Common myeloid progenitor, CD34-positive (primary cell): ENCODE measurements around the gene PROCA1.
A peak's percentile ranks its signal among the peaks of the same experiment; 100 is the strongest.
"Not testable (repeated sequence)": the region's sequence is repeated elsewhere in the genome, so short reads cannot be mapped to it uniquely, and the experiment has no call there.

Experiments
- CTCF ChIA-PET: fragments of 350-600 bp; sonication (Branson Sonifier 250); formaldehyde crosslinking; loops from one replicate; lab custom pipeline; 2021; ENCODE audit warnings: antibody characterized with exemption; lab: Charles Lee
- POLR2A ChIA-PET: fragments of 350-600 bp; sonication (Branson Sonifier 250); formaldehyde crosslinking; loops from one replicate; lab custom pipeline; 2021; ENCODE audit warnings: antibody characterized with exemption; lab: Charles Lee
- DNase-seq, 3 donors: peaks; one replicate each; pipeline versions ENCODE4 v3.0.0 to v3.0.0-alpha.2; 2013
- H3K27ac ChIP-seq, 2 experiments: 1 replicate in 1 of 2; 2 replicates in 1 of 2; pipeline ENCODE4 v1.7.0; 2013; ENCODE audit warnings: inconsistent platforms in 2 of 2, low read length in 2 of 2, mild to moderate bottlenecking in 2 of 2, low read depth in 1 of 2, moderate library complexity in 1 of 2; ENCODE audit not compliant: severe bottlenecking in 2 of 2, insufficient read depth in 1 of 2, poor library complexity in 1 of 2
- H3K27me3 ChIP-seq, 5 experiments: replicated peaks in 2 of 5; 1 replicate in 3 of 5; 2 replicates in 2 of 5; pipeline versions ENCODE4 v1.6.1 to v1.7.0; 2013; ENCODE audit warnings: low read length in 4 of 5, mild to moderate bottlenecking in 2 of 5, moderate library complexity in 2 of 5, inconsistent platforms in 1 of 5; ENCODE audit not compliant: insufficient read depth in 5 of 5, control insufficient read depth in 4 of 5
- H3K36me3 ChIP-seq, 4 experiments: 1 replicate in 2 of 4; 2 replicates in 2 of 4; pipeline versions ENCODE4 v1.6.1 to v1.7.0; 2013; ENCODE audit warnings: low read length in 3 of 4, control low read depth in 1 of 4, mild to moderate bottlenecking in 1 of 4; ENCODE audit not compliant: control insufficient read depth in 4 of 4, insufficient read depth in 4 of 4
- H3K4me1 ChIP-seq, 4 experiments: 1 replicate in 3 of 4; 2 replicates in 1 of 4; pipeline versions ENCODE4 v1.6.1 to v1.7.1; 2013; ENCODE audit warnings: low read length in 3 of 4, mild to moderate bottlenecking in 3 of 4, control low read depth in 1 of 4, inconsistent platforms in 1 of 4, moderate library complexity in 1 of 4; ENCODE audit not compliant: control insufficient read depth in 4 of 4, insufficient read depth in 4 of 4; ENCODE audit errors: control extremely low read depth in 1 of 4
- H3K4me3 ChIP-seq, 7 experiments: 1 replicate in 4 of 7; 2 replicates in 3 of 7; pipeline versions ENCODE4 v1.5.1 to v1.7.0; 2013; ENCODE audit warnings: mild to moderate bottlenecking in 7 of 7, low read length in 6 of 7, moderate library complexity in 6 of 7, inconsistent platforms in 2 of 7, low read depth in 2 of 7, control low read depth in 1 of 7; ENCODE audit not compliant: insufficient read depth in 4 of 7, control insufficient read depth in 1 of 7; ENCODE audit errors: extremely low read depth in 1 of 7
- H3K9me3 ChIP-seq, 5 experiments: 1 replicate in 4 of 5; 2 replicates in 1 of 5; pipeline versions ENCODE4 v1.6.1 to v1.7.1; 2013; ENCODE audit warnings: low read length in 4 of 5, mild to moderate bottlenecking in 2 of 5, inconsistent platforms in 1 of 5, low read depth in 1 of 5, moderate library complexity in 1 of 5; ENCODE audit not compliant: control insufficient read depth in 4 of 5, insufficient read depth in 2 of 5; ENCODE audit errors: control extremely low read depth in 1 of 5
- WGBS: methylation state at CpG from one replicate; pipeline ENCODE4 v1.1.5; 2013; ENCODE audit not compliant: insufficient coverage; 5-methylcytosine and 5-hydroxymethylcytosine counted together

PROCA1 gene

DNA sequence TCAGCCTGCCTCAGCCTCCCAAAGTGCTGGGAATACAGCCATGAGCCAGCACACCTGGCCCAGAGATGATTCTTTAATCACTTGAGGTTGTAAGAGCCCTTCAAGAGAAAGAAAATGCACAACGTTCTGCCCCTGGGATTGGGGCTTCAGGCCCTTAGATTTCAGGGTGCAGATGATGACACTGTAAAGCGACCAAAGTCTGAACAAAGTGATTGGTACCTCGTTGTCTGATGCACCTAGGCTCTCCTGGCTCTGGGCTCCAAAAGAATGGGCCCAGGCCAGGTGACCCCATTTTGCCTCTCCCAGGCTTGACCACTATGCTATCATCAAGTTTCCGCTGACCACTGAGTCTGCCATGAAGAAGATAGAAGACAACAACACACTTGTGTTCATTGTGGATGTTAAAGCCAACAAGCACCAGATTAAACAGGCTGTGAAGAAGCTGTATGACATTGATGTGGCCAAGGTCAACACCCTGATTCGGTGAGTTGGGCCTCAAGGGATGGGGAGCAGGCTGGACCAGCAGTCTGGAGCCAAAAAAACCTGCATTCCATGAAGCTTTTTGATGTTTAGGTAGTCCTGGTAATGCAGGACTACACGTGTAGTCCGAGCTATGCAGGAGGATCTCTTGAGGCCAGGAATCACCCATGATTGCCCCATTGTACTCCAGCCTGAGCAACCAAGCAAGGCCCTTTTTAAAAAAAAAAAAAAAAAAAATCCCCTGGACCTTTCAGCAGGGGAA lies 10.9 kb upstream of the PROCA1 start:
- Histone ChIP-seq H3K36me3 (peaks cover 8 to 50% (median 34%) of the 10 kb centered on the region in 4 experiments), H3K4me3 (peak overlapping the region in 1 of 7 experiments; percentile 44), H3K9me3 (no peaks in the 10 kb centered on the region), H3K27ac (no peak overlapping the region), H3K4me1 (peaks cover 13 to 69% (median 61%) of the 10 kb centered on the region in 4 experiments), H3K27me3 (no peaks in the 10 kb centered on the region)
- POLR2A ChIA-PET: no interaction called here
- 87% methylated on average over 4 of the region's 7 CpGs for WGBS
- CTCF ChIA-PET: interaction anchor here (1.9 to 17.9 kb wide), 3 partner anchors 11 to 40 kb away, joined by 9 to 507 read pairs (median 84); partner anchors contain the start of genes PROCA1 and TRAF4
- DNase-seq: no peak

DNA sequence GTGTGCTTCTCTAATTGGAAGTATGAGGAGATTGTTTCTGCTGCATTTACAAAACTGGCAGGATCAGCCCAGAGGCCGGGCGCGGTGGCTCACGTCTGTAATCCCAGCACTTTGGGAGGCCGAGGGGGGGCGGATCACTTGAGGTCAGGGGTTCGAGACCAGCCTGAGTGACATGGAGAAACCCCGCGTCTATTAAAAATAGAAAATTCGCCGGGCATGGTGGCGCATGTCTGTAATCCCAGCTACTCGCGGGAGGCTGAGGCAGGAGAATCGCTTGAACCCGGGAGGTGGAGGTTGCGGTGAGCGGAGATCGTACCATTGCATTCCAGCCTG lies 9.3 kb upstream of the PROCA1 start:
- Histone ChIP-seq H3K27ac (peak overlapping the region; percentile 15 to 91), H3K4me1 (peaks cover 13 to 67% (median 62%) of the 10 kb centered on the region in 4 experiments), H3K36me3 (peaks cover 8 to 50% (median 34%) of the 10 kb centered on the region in 4 experiments), H3K4me3 (peak overlapping the region; percentile 79 to 98 (median 91))
- ChIA-PET POLR2A (interaction anchor here (2.4 kb wide), 1 partner anchor 10 kb away, joined by 12 read pairs; the partner anchor contains the start of gene PROCA1), CTCF (interaction anchor here (0.6 to 17.9 kb wide), 5 partner anchors 9 to 66 kb away, joined by 3 to 507 read pairs (median 9); partner anchors contain the start of genes PROCA1 and TRAF4)
- H3K9me3 ChIP-seq, H3K27me3 ChIP-seq, DNase-seq: not testable (repeated sequence)
- WGBS: 52% methylated on average over 16 of the region's 19 CpGs

DNA sequence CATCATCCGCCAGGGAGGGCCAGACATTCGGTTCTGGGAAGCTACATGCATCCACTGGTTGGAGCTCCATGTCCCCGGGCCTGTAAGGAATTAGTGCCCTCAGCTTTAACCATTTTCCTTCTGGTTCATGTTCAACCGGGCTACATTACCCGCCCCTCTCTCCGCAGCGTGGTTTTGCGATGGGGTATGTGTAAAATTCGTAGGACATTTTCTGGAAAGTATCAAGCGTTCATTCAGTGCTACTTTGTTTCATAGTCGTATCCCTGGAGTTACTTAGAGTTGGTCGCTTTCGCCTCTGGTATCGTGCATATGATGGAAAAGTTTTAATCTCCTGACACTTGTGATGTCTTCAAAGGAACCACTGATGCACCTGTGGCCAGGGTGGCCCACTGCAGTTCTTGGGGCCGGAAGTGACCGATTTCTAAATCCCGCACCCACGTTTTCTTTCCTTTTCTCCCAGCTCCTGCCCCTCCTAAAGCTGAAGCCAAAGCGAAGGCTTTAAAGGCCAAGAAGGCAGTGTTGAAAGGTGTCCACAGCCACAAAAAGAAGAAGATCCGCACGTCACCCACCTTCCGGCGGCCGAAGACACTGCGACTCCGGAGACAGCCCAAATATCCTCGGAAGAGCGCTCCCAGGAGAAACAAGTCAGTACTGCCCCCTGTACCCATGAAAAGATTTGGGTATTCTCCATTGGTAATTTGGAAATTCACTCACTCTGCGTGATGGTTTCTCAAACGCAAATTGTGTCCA lies 8.7 kb upstream of the PROCA1 start:
- Histone ChIP-seq H3K9me3 (no peaks in the 10 kb centered on the region), H3K27ac (peak overlapping the region; percentile 83 to 91), H3K27me3 (no peaks in the 10 kb centered on the region), H3K4me1 (peaks cover 13 to 62% (median 58%) of the 10 kb centered on the region in 4 experiments), H3K36me3 (peaks cover 8 to 54% (median 39%) of the 10 kb centered on the region in 4 experiments), H3K4me3 (peak overlapping the region; percentile 79 to 98 (median 91))
- no peak for DNase-seq
- CTCF ChIA-PET: interaction anchor here (0.6 to 17.9 kb wide), 7 partner anchors 8 to 73 kb away, joined by 3 to 507 read pairs (median 7); partner anchors contain the start of genes NEK8, PROCA1 and TRAF4
- WGBS: 6% methylated on average over 15 of the region's 30 CpGs
- POLR2A ChIA-PET: interaction anchor here (0.6 to 2.4 kb wide), 6 partner anchors 9 to 231 kb away, joined by 3 to 12 read pairs (median 4); partner anchors contain the start of genes BLTP2, PHF12, PROCA1 and SDF2

DNA sequence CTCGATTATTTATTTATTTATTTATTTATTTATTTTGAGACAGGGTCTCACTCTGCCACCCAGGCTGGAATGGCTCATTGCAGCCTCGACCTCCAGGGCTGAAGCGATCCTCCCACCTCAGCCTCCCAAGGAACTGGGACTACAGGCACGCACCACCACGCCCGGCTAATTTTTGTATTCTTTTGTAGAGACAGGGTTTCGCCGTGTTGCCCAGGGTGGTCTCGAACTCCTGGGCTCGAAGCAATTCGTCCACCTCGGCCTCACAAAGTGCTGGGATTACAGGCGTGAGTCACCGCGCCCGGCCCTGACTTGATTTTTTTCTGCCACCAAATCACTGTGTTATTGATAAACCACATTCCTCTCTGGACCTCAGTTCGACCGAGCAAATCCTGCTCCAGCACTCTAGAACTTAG lies 7.3 kb upstream of the PROCA1 start:
- no peak for DNase-seq
- Histone ChIP-seq H3K9me3 (no peaks in the 10 kb centered on the region), H3K4me3 (peak overlapping the region in 6 of 7 experiments; percentile 79 to 98 (median 94)), H3K36me3 (peaks cover 8 to 56% (median 43%) of the 10 kb centered on the region in 4 experiments), H3K4me1 (peaks cover 11 to 56% (median 52%) of the 10 kb centered on the region in 4 experiments), H3K27me3 (no peaks in the 10 kb centered on the region), H3K27ac (peak overlapping the region; percentile 83 to 91)
- 37% methylated on average over 12 of the region's 18 CpGs for WGBS
- ChIA-PET CTCF (interaction anchor here (0.7 to 17.9 kb wide), 5 partner anchors 9 to 75 kb away, joined by 3 to 507 read pairs (median 7); partner anchors contain the start of genes NEK8 and TRAF4), POLR2A (interaction anchor here (0.7 to 2.4 kb wide), 7 partner anchors 8 to 233 kb away, joined by 3 to 12 read pairs (median 4); partner anchors contain the start of genes BLTP2, PHF12, PROCA1 and SDF2)

DNA sequence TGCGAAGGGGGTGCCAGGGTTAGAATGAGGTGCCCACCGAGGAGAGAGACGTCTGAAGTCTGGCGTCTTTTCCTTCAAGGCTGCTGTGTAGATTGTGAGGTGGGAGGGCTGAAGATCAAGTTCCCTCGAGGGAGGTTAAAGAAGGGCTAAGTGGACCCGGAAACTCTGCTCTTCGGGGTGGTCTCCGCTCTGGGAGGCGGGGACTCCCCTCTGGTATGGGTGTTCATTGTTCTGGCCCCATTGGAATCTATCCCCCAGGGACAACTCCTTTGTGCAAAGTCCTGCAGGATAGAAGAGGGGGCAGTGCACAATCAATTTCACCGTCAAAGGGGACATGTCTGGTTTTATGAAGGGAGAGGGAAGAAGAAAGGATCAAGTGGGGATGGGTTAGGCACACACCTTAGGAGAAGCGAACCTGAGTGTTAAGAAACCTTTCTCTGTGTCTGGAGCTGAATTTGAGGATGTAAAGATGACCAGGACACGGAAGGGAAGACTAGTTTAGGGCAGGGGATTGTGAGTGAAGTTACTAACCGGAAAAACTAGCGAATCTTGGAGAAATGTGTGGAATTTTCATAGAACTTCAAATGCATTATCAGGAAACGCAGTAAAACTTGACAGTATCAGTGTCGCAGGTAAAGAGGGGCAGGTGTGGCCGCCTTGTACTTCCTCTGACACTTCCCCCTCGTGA lies 6.8 kb upstream of the PROCA1 start:
- POLR2A ChIA-PET: interaction anchor here (2.4 kb wide), 1 partner anchor 7 kb away, joined by 12 read pairs; the partner anchor contains the start of gene PROCA1

More for the DNA sequence above, 6.8 kb upstream of the PROCA1 start:
- Histone ChIP-seq H3K4me3 (peak overlapping the region in 6 of 7 experiments; percentile 58 to 98 (median 78)), H3K27me3 (no peaks in the 10 kb centered on the region), H3K36me3 (peaks cover 7 to 53% (median 43%) of the 10 kb centered on the region in 4 experiments), H3K4me1 (peaks cover 11 to 56% (median 51%) of the 10 kb centered on the region in 4 experiments), H3K27ac (peak overlapping the region in 1 of 2 experiments; percentile 52), H3K9me3 (no peaks in the 10 kb centered on the region)
- DNase-seq: no peak
- CTCF ChIA-PET: interaction anchor here (17.9 kb wide), 1 partner anchor 28 kb away, joined by 507 read pairs; the partner anchor contains the start of gene TRAF4
- WGBS: 52% methylated on average over 8 of the region's 18 CpGs
